T follicular helper cell (primary cell): ENCODE measurements around the gene CEP85.

Source experiments
- DNase-seq: peaks from one replicate; pipeline ENCODE4 v3.0.0-alpha.2; 2020; ENCODE audit warnings: low read depth

Gene CEP85

DNA sequence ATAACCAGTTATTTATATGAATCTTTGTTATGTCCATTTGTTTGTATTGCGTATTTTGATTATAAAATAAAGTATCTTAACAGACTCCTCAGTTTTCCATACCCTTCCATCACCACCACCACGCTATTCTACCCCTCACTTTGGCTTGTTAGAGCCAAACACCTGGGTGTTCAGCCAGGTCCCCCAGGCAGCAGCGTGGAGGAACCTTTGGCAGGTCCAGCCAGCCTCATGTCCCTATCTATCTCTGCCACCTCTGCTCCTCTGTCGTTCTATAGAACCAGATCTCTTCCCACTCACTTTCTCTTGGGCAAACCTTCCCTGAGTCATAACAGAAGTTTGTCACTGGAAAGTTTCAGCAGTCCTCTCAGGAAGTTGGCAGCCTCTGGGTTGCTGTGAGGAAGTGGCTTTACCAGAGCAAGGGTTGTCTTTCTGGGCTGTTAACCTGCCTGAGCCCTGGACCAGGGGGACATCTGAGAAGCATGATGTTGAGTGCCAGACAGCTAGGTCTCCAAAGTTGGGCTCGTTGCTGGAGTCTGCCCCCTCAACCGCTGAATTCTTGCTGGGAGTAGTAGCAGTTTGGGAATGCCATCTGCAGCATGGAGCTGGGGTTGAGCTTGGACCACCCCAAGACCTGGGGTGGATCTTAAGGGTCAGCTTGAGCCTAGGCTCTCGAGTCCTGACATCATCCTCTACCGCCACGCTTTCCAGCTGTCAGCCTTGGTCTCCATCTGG, 44.9 kb downstream of the CEP85 start:
- no peak for DNase-seq

DNA sequence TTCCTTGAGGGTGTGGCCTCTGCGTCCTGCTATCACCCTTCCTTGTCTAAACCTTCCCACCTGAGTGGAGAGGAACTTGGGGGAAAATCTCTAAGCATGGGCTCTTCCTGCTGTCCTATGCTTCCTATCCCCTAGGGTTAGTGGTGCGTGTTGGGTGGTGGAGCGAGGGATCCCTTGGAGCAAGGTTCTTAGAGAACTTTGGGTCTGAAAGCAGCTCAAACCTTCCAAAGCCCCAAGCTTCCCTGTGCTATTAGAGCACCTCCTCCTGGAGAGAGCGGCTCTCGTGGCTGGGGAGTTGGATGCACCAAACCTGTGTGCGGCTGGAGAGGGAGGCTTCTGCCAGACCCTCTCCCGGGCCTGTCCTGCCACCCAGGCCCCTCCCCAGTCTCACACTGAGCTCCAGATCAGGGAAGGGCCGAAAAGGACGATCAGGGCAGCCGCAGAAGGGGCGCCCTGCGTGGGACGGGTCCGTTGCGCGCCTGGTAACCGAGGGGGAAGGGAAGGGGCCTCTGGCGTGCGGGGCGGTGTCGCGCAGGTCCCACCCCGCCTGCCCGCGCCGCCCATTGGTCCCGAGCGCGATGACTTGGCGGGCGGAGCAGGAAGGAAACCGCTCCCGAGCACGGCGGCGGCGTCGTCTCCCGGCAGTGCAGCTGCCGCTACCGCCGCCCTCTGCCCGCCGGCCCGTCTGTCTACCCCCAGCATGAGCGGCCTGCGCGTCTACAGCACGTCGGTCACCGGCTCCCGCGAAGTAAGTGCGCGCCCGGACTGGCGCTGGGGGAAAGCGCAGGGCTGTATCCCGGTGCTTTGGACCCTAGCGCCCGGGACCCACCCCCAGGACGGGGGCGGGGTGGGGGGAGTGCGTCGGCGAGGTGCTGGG, 45.7 kb downstream of the CEP85 start, which contains the start of gene SH3BGRL3:
TSS of gene SH3BGRL3 (plus strand) at position 631 of the 877 bp plus-strand sequence. CDS start at position 701, 70 bp downstream.
- peak; percentile 82 for DNase-seq

DNA sequence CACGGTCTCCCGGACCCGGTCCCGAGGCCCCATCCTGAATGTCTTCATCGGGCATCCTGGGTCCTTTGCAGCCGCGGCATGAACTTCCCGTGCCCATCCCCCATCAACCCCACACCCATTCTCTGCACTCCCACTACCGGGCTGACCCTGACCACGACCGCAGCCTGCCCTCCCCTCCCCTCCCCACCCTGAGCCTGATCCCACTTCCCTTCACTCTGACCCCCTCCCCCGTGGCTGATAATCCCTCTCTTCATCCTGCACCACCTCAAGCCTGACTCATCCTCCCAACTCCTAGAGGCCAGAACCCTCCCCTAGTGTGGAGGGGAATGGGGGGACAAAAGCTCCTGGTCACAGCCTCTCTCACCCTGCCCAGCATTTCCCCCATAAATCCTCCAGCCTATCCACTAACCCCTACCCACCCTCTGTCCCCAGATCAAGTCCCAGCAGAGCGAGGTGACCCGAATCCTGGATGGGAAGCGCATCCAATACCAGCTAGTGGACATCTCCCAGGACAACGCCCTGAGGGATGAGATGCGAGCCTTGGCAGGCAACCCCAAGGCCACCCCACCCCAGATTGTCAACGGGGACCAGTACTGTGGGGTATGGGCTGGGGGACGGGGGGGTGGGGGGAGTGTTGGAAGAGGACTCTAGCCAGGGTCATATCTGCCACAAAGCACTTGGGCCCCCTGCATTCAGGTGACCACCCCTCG, 46.5 kb downstream of the CEP85 start:
- DNase-seq, result no peak

DNA sequence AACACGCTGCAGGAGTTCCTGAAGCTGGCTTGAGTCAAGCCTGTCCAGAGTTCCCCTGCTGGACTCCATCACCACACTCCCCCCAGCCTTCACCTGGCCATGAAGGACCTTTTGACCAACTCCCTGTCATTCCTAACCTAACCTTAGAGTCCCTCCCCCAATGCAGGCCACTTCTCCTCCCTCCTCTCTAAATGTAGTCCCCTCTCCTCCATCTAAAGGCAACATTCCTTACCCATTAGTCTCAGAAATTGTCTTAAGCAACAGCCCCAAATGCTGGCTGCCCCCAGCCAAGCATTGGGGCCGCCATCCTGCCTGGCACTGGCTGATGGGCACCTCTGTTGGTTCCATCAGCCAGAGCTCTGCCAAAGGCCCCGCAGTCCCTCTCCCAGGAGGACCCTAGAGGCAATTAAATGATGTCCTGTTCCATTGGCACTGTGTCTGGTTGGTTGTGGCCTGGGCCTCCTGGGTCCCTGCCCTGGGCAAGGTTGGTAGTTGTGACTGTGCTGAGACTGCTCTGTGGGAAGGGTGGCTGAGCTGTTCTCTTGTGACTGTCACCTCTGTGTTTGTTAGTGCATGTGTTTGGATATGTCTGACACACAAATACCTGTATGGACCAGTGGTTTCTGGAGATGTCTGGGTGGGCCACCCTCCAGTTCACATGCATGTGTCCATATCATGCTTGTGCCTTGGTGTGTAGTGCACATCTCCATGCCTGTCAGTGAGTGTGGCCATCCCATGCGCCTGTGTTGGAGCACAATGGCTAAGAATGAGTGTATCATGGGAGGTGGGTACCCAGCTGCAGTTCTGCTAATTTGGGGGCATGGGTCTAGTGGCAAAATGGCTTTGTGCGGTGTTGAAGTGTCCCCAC, 47.3 kb downstream of the CEP85 start:
- no peak for DNase-seq

DNA sequence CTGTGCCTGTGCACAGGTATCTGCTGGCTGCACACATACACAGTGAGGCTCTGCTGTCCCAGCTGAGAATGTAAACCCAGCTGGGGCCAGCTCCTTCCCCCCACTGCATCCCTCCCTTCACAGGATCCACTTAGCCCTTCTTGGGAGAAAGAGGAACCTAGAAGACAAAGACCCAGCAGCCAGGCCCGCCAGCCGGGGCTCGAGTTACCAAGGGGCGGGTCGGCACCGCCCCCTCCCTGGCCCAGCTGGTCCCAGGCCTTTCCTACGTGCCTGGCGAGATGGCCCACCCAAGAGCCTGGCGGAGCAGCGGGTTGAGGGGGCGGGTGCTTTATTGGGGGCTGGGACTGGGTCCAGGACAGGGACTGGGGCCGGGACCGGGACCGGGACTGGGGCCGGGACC, 48.0 kb downstream of the CEP85 start:
- DNase-seq, result no peak

GRCh38 chr1:26282401-26282918, 48.5 kb downstream of the CEP85 start:
- DNase-seq, result no peak

DNA sequence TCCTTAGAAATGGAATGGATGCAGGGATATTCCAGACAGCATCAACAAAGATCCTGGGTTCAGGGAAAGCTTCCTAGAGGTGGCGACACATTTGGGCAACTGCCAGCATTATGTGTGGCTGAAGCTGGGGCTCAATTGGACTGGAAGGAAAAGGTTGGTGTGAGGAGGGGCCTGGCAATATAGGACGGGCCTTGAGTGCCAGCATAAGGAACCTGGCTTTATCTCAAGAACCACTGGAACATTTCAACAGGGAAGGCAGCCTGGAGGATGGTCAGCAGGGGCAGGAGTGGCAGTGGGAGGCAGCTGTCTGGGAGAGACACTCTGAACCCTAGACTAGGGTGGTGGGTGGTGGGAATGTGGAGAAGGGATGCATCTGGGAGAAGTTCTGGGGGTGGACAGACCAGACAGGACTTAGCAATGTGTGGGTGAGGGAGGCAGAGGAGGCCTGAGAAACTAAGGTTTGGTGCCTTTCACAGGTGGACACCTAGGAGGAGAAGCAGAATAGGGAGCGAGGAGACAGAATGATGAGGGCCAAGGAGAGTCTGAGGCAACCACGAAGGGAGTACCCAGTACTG, 49.4 kb downstream of the CEP85 start:
- no peak for DNase-seq

DNA sequence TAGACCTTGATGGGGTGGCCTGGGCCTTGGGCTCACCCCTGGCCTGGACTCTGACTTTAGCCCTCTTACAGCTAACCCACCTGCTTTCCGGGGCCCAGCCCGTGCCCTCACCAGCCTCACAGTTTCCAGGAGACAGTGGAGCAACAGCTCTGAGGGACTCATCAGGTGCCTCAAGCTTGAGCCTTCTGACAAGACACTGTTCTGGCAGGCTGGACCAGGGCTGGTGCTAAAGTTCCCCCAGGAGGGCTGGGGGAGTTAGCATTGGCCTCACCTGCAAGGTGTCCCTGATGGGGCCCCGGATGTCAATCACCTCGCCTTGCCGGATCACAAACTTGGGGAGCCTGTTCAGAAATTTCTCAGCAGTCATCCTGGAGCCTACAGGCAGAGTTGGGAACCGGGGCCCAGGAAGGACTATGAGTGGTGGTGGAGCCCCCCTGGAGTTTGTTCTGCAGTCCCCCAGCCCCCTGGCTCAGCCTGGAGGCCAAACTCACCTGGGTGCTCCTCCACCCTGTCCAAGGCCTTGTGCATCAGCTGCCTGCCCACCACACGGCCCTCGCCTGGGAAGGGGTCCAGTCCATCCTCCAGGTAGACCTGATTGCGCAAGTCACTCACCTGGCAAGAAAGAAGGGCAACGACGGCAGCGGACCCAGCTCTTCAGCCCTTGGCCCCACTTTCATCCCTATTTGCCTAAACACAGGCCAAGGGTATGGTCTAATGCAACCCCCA, 50.0 kb downstream of the CEP85 start:
- DNase-seq, result no peak

DNA sequence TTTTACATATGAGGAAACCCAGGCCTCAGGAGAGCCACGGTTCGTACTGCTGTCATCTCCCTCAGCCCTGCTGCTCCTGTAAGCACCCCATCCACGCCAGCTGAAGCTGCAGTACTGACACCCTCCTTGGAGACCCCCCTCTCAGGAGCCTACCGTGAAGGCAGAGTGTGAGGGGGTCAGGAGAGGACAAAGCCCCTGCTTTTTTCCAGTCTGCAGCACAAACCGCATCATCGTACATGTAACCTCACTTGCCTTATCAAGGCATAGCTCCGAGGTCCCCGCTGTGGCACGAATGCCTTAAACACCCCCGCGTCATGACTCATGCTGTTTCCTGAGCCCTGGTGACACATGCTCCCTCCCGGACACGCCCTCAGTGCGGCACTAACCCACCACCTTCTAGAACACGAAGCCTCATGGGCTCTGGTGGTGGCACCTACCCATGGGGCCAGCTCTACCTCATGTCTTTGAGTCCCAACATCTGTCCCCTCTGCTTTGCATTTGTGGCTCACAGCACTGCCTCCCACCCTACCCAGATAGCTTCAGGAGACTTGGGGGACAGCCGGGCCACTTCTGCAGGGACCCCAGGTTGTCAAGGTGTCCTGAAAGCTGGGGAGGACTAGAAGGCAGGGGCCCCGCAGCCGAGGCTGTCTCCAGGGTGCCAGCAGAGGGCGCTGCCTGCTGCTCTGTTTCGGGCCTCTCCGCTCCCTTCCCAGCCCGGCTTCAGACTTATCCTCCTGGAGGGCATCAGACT, 50.8 kb downstream of the CEP85 start:
- DNase-seq, result peak; percentile 90

- DNase-seq, result no peak
Observed at GRCh38 chr1:26285366-26286063, 51.5 kb downstream of the CEP85 start.

GRCh38 chr1:26286064-26286416, 52.0 kb downstream of the CEP85 start:
- no peak for DNase-seq

DNA sequence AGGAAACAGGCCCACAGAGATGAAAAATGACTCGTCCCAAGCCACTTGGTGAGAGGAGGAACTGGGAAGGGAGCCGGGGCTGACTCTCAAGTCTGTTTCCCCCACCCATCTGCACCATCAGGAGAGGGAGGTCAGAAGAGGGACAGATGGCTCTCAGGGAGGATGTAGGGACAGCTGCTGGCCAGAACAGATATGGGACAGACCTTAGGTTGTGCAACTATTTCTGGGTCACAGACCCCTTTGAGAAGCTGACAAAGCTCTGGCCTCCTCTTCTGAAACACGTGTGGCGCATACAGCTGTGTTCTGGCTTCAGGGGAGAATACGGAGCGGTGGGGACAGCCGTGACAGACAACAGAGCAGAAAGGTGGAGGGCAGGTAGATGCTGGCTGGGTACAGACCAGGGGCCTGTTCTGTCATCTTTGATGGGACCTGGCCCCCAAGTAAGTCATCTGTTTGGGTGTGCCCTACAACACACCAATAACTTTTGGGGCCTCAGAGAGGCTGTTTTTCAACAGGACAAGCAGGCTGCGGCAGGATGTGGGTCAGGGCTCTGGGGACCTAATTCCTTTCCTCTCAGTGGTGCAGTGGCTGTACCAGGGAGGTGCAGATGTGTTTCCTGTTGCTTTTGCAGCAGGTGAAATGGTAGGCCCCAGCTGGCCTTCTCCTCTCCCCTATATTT, 53.2 kb downstream of the CEP85 start:
- peak; percentile 56 for DNase-seq

GRCh38 chr1:26287811-26288210, 53.8 kb downstream of the CEP85 start:
- DNase-seq, result no peak

- peak; percentile 39 for DNase-seq
Observed at GRCh38 chr1:26288311-26288941, 54.4 kb downstream of the CEP85 start.

GRCh38 chr1:26289158-26290059, 55.4 kb downstream of the CEP85 start:
- DNase-seq, result no peak

DNA sequence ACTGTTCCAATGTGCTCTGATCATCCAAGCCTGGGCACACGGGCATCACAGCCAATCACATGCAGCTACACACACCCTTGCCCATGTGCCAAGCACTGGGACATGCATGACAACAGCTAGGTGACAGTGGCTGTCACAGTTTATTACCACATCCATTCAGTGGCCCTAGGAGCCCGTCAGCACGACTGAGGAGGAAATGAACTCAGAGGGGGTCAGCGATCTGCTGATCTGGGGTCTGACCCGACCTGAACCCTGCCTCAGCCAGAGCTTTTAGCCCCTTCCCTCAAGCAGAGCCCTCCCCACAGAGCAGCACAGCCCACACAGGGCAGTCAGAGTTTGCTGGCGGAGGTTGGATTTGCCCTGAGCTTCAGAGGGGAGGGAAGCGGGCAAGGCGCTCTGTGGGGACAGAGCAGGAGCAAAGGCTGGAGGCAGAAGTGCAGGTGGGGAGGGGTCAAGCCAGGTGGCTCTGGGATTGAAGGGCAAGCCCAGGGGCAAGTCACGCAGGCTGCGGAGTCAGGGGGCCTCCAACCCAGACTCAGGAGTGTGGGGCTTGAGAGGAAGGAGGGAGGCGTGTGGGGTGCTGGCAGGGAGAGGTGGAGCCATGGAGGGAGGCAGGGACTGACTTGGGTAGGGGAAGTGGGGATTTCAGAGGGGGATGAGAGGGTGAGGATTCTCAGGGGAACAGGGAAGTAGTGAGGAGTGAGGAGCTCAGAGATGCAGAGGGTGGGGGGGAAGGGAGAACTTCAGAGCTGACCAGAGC, 56.3 kb downstream of the CEP85 start:
- DNase-seq, result no peak
